Panc1 (cell line): ENCODE results near the gene PSMA3. TPM values are rescaled to one million over a fixed set of nuclear protein-coding genes. Genes with fewer than 3 reads are reported as not detected.

Experiments used
- ATAC-seq: fragments of 200-7000 bp; cut with Tn5 transposase; 2 replicates; pipeline ENCODE4 v1.9.1; 2020; ENCODE audit warnings: mild to moderate bottlenecking, moderate library complexity
- BruUV-seq: library from RNA; stranded (reverse); fragments of 400-500 nt; replicated peaks from 2 replicates; lab custom pipeline; 2021; lab: Mats Ljungman, UMichigan
- CTCF ChIA-PET: fragments of 300-600 bp; sonication (Branson Sonifier 250); formaldehyde crosslinking; loops from one replicate; lab custom pipeline; 2022; ENCODE audit warnings: antibody characterized with exemption; lab: Charles Lee
- POLR2A ChIA-PET: fragments of 300-600 bp; sonication (Branson Sonifier 250); formaldehyde crosslinking; loops from one replicate; lab custom pipeline; 2022; ENCODE audit warnings: antibody characterized with exemption; lab: Charles Lee
- DNase-seq: peaks from one replicate; pipeline ENCODE4 v3.0.0-alpha.2; 2010; ENCODE audit warnings: low read depth, low spot score
- H3K27ac ChIP-seq: 2 replicates; pipeline ENCODE4 v1.5.1; 2011; ENCODE audit warnings: mild to moderate bottlenecking, low read length, inconsistent platforms
- H3K27me3 ChIP-seq: fragments of 200-500 bp; sonication (Bioruptor generic); 2 replicates; pipeline ENCODE4 v1.6.0; 2014; ENCODE audit warnings: low read length, inconsistent platforms; ENCODE audit not compliant: control insufficient read depth, insufficient read depth
- H3K36me3 ChIP-seq: fragments of 200-500 bp; sonication (Bioruptor generic); 2 replicates; pipeline ENCODE4 v1.5.1; 2014; ENCODE audit warnings: inconsistent platforms, mild to moderate bottlenecking, low read length, moderate library complexity; ENCODE audit not compliant: control insufficient read depth, insufficient read depth
- H3K4me1 ChIP-seq: 2 replicates; pipeline ENCODE4 v1.5.1; 2011; ENCODE audit warnings: inconsistent platforms, mild to moderate bottlenecking, low read length, moderate library complexity; ENCODE audit not compliant: control insufficient read depth, insufficient read depth
- H3K4me3 ChIP-seq, 2 experiments: 2 replicates each; pipeline ENCODE4 v1.5.1; 2011 to 2012; ENCODE audit warnings: low read depth in 2 of 2, low read length in 2 of 2, mild to moderate bottlenecking in 2 of 2, inconsistent platforms in 1 of 2, moderate library complexity in 1 of 2
- H3K9me3 ChIP-seq: fragments of 200-500 bp; sonication (Bioruptor generic); 2 replicates; pipeline ENCODE4 v1.5.1; 2014; ENCODE audit warnings: low read depth, mild to moderate bottlenecking, inconsistent platforms, low read length, moderate library complexity; ENCODE audit not compliant: control insufficient read depth, insufficient read depth
- CTCF ChIP-seq: fragments of 450-650 bp; IDR thresholded peaks from 2 replicates; pipeline ENCODE4 v1.5.1; 2017; ENCODE audit warnings: mild to moderate bottlenecking
- POLR2AphosphoS5 ChIP-seq: IDR thresholded peaks from 2 replicates; pipeline ENCODE4 v1.6.1; 2012; ENCODE audit warnings: mild to moderate bottlenecking, low read depth, low read length, moderate library complexity
- REST ChIP-seq, 2 experiments: IDR thresholded peaks; 2 replicates each; pipeline ENCODE4 v1.6.1; 2011 to 2012; ENCODE audit warnings: low read depth in 2 of 2, control low read depth in 1 of 2, low read length in 1 of 2, mild to moderate bottlenecking in 1 of 2, moderate library complexity in 1 of 2; ENCODE audit not compliant: insufficient read depth in 1 of 2
- SIN3A ChIP-seq: IDR thresholded peaks from 2 replicates; pipeline ENCODE4 v1.6.1; 2012; ENCODE audit warnings: low read depth, mild to moderate bottlenecking, low read length, moderate library complexity, borderline replicate concordance; ENCODE audit not compliant: insufficient read depth
- TCF7L2 ChIP-seq: IDR thresholded peaks from 2 replicates; pipeline ENCODE4 v1.6.1; 2011; ENCODE audit warnings: mild to moderate bottlenecking, low read depth, low read length, inconsistent platforms
- in situ Hi-C: cut with HindIII; loops from 2 replicates; pipeline ENCODE4 v1.10.0; 2016; ENCODE audit warnings: low sequenced_read_pairs, low pct_unique_long_range_greater_than_20kb
- intact Hi-C: fragments of 100-400 bp; cut with micrococcal nuclease; formaldehyde crosslinking; loops from one replicate; pipeline ENCODE4 v1.10.0; 2022; ENCODE audit not compliant: unreplicated experiment
- total RNA-seq: library from RNA; stranded (reverse); gene quantifications from one replicate; pipeline ENCODE4 v1.2.1, GENCODE V29; 2021; ENCODE audit not compliant: unreplicated experiment

The PSMA3 gene
- total RNA-seq, 1 experiment from 2014 or later, result 159 TPM

- ChIA-PET CTCF (no interaction called here), POLR2A (no interaction called here)
Measured at GRCh38 chr14:58285132-58285531, 40.5 kb downstream of the PSMA3 start.

GRCh38 chr14:58287607-58288042 lies 43.0 kb downstream of the PSMA3 start:
- DNase-seq (no peak), ATAC-seq (no peak)
- TF ChIP-seq REST (IDR thresholded peaks at IDR 0.05; ENCODE audit: insufficient read depth in 1 of 2, low read depth in 2 of 2, low read length in 1 of 2), result no peak
- TF ChIP-seq CTCF, result no peak
- TF ChIP-seq SIN3A, result no peak
- TF ChIP-seq POLR2AphosphoS5, result no peak
- TF ChIP-seq TCF7L2, result no peak
- Histone ChIP-seq H3K27ac (no peak overlapping the region), H3K9me3 (no peaks in the 10 kb centered on the region), H3K36me3 (peaks cover 30% of the 10 kb centered on the region; the same call in 1 of the 2 replicates), H3K4me3 (no peak overlapping the region), H3K27me3 (no peaks in the 10 kb centered on the region), H3K4me1 (no peaks in the 10 kb centered on the region)
- ChIA-PET POLR2A (interaction anchor here (0.6 kb wide), 1 partner anchor 32 kb away, joined by 3 read pairs; no protein-coding TSS in a partner anchor), CTCF (no interaction called here)
- in situ Hi-C loops, result no loop called here
- no TSS peak for BruUV-seq
- intact Hi-C loops, result no loop called here

More at GRCh38 chr14:58285132-58285531, 40.5 kb downstream of the PSMA3 start:
- DNase-seq (no peak), ATAC-seq (no peak)
- no peaks in the 10 kb centered on the region for H3K9me3 ChIP-seq
- in situ Hi-C loops (no loop called here), intact Hi-C loops (no loop called here)
- no peaks in the 10 kb centered on the region for H3K4me1 ChIP-seq
- H3K27ac ChIP-seq, result no peak overlapping the region
- TF ChIP-seq TCF7L2, result no peak
- TF ChIP-seq CTCF, result no peak
- no peak for TF ChIP-seq REST (IDR thresholded peaks at IDR 0.05; ENCODE audit: insufficient read depth in 1 of 2, low read depth in 2 of 2, low read length in 1 of 2)
- TF ChIP-seq SIN3A, result no peak
- no peak for TF ChIP-seq POLR2AphosphoS5
- H3K36me3 ChIP-seq, result peaks cover 18% of the 10 kb centered on the region; the same call in 1 of the 2 replicates
- no peaks in the 10 kb centered on the region for H3K27me3 ChIP-seq
- H3K4me3 ChIP-seq, result no peak overlapping the region
- no TSS peak for BruUV-seq
